BLaER1 (cell line): ENCODE results near the gene YAP1.

Experiments
- H3K27ac ChIP-seq: shearing (Covaris generic); formaldehyde crosslinking; 2 replicates; pipeline ENCODE4 v1.8.1; 2022
- H3K27me3 ChIP-seq: shearing (Covaris generic); formaldehyde crosslinking; 2 replicates; pipeline ENCODE4 v1.8.1; 2022
- H3K36me3 ChIP-seq: shearing (Covaris generic); formaldehyde crosslinking; 2 replicates; pipeline ENCODE4 v1.8.1; 2022
- H3K4me1 ChIP-seq: shearing (Covaris generic); formaldehyde crosslinking; 2 replicates; pipeline ENCODE4 v1.8.1; 2022
- H3K4me2 ChIP-seq: shearing (Covaris generic); formaldehyde crosslinking; 2 replicates; pipeline ENCODE4 v1.8.1; 2022
- H3K4me3 ChIP-seq: shearing (Covaris generic); formaldehyde crosslinking; 2 replicates; pipeline ENCODE4 v1.8.1; 2022
- H3K9ac ChIP-seq: shearing (Covaris generic); formaldehyde crosslinking; 2 replicates; pipeline ENCODE4 v1.8.1; 2022
- H3K9me3 ChIP-seq: shearing (Covaris generic); formaldehyde crosslinking; 2 replicates; pipeline ENCODE4 v1.8.1; 2022
- H4K20me1 ChIP-seq: shearing (Covaris generic); formaldehyde crosslinking; 2 replicates; pipeline ENCODE4 v1.8.1; 2022
- Cebpa-rat ChIP-seq: shearing (Covaris generic); IDR thresholded peaks from 2 replicates; pipeline ENCODE4 v1.8.1; 2022

Gene YAP1

GRCh38 chr11:102208835-102209234 is 98.6 kb downstream of the YAP1 start:
- no peaks in the 10 kb centered on the region for H3K27me3 ChIP-seq
- no peak overlapping the region for H3K27ac ChIP-seq
- H3K36me3 ChIP-seq: peaks cover 19% of the 10 kb centered on the region
- H3K4me3 ChIP-seq: no peak overlapping the region
- no peak for TF ChIP-seq Cebpa-rat
- no peaks in the 10 kb centered on the region for H4K20me1 ChIP-seq
- no peaks in the 10 kb centered on the region for H3K4me1 ChIP-seq
- H3K9ac ChIP-seq: no peak overlapping the region
- H3K9me3 ChIP-seq: no peaks in the 10 kb centered on the region
- H3K4me2 ChIP-seq: no peak overlapping the region

DNA sequence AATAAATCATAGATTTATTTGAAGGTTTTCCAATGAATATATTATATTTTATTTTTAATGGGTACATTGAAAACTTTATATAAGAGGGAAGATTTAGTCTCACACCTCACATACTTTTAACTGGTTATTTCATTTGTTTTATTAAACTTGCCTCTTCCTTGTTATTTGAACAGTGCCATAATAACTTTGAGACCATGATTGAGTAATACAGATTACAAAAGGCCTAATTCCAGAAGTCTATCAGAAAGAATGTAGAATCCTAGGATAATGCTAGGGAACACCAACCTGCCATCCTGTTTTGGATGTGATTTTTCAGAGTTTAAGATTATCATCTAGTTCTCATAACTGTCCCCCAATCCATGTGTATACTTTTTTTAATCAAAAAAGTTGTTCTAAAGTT is 104.4 kb downstream of the YAP1 start:
- Histone ChIP-seq H3K27ac (no peak overlapping the region), H3K9ac (no peak overlapping the region), H3K36me3 (0 out of 2 replicates have a peak, but pooled peaks cover 11% of the 10 kb centered on the region), H3K27me3 (no peaks in the 10 kb centered on the region), H3K4me2 (no peak overlapping the region), H4K20me1 (no peaks in the 10 kb centered on the region), H3K4me1 (no peaks in the 10 kb centered on the region), H3K4me3 (no peak overlapping the region), H3K9me3 (no peaks in the 10 kb centered on the region)
- no peak for TF ChIP-seq Cebpa-rat

DNA sequence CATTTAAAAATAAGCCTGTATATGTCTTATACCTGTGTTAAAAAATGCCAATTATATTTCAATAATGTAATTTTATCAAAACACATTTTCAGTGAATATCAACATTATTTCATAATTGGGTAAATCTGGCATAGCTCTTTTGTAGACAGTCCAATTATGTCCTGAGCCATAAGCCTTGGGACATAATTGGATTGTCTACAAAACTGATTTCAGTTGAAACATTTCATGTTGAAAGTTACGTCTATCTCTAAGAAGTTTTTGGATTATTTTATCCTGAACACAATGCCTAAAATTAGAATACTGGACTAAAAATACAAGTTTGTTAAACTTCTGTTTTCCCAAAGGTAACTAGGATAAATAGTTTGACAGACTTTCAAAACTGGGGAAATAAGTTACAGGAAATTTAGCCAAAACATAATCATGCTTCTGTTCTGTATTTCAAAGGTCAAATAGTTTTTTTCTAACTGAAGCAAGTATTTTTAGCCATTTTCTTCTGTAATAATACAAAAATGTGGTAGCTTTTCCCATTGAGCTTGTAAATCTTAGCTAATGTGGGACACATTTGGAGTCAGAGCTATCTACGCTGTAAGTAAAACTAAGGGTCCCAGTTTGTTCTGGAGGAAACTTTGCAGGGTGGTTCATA is 106.3 kb downstream of the YAP1 start:
- H4K20me1 ChIP-seq: no peaks in the 10 kb centered on the region
- no peak overlapping the region for H3K4me2 ChIP-seq
- no peak overlapping the region for H3K4me3 ChIP-seq
- no peaks in the 10 kb centered on the region; the same call in 1 of the 2 replicates for H3K9me3 ChIP-seq
- peaks cover 8% of the 10 kb centered on the region; the same call in 1 of the 2 replicates for H3K36me3 ChIP-seq
- no peak for TF ChIP-seq Cebpa-rat
- H3K27me3 ChIP-seq: no peaks in the 10 kb centered on the region
- no peaks in the 10 kb centered on the region for H3K4me1 ChIP-seq
- no peak overlapping the region for H3K9ac ChIP-seq
- H3K27ac ChIP-seq: no peak overlapping the region

DNA sequence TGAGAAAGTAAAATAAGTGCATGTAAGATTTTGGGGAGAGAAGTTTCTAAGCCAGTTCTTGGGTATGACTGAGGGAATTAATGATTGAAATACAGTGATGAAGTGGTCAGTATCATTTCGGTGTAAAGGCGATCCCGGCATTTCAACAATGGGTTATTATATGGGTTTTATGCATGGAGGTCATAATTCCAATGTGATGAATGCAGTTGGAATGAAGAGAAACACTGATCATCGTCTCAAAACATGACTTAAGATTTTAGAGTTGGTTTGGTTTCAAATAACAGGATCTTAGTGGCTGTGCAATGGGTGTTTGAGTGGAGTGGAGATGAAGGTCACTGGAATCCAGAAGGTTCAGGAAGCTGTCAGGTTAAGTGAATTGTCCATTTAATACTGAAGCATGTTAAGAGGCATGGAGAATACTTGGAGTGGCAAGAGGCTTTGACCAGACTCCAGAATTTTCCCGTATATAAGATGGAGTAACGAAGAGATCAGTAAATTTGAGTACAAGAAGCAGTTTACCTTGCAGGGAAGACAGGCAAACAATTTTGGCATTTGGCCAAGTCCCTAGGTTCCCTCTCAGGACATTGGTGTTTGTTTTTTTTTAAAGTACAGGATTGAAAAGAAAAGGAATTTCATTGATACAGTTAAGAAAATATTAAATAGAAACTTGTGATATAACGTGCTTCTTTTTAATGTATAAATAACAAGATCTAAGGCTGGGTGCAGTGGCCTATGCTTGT is 110.7 kb downstream of the YAP1 start:
- no peaks in the 10 kb centered on the region; the same call in 1 of the 2 replicates for H3K9me3 ChIP-seq
- no peaks in the 10 kb centered on the region for H3K4me1 ChIP-seq
- no peaks in the 10 kb centered on the region for H4K20me1 ChIP-seq
- TF ChIP-seq Cebpa-rat: no peak
- H3K4me3 ChIP-seq: no peak overlapping the region
- no peak overlapping the region for H3K4me2 ChIP-seq
- H3K27ac ChIP-seq: no peak overlapping the region
- no peak overlapping the region for H3K9ac ChIP-seq
- H3K36me3 ChIP-seq: peaks cover 8% of the 10 kb centered on the region; the same call in 1 of the 2 replicates
- H3K27me3 ChIP-seq: no peaks in the 10 kb centered on the region

GRCh38 chr11:102223859-102224258 is 113.6 kb downstream of the YAP1 start:
- Histone ChIP-seq H3K4me2 (no peak overlapping the region), H3K4me3 (no peak overlapping the region), H3K4me1 (no peaks in the 10 kb centered on the region), H4K20me1 (no peaks in the 10 kb centered on the region), H3K36me3 (peaks cover 4% of the 10 kb centered on the region; the same call in 1 of the 2 replicates), H3K9me3 (no peaks in the 10 kb centered on the region; the same call in 1 of the 2 replicates), H3K9ac (no peak overlapping the region), H3K27ac (no peak overlapping the region), H3K27me3 (no peaks in the 10 kb centered on the region)
- no peak for TF ChIP-seq Cebpa-rat

DNA sequence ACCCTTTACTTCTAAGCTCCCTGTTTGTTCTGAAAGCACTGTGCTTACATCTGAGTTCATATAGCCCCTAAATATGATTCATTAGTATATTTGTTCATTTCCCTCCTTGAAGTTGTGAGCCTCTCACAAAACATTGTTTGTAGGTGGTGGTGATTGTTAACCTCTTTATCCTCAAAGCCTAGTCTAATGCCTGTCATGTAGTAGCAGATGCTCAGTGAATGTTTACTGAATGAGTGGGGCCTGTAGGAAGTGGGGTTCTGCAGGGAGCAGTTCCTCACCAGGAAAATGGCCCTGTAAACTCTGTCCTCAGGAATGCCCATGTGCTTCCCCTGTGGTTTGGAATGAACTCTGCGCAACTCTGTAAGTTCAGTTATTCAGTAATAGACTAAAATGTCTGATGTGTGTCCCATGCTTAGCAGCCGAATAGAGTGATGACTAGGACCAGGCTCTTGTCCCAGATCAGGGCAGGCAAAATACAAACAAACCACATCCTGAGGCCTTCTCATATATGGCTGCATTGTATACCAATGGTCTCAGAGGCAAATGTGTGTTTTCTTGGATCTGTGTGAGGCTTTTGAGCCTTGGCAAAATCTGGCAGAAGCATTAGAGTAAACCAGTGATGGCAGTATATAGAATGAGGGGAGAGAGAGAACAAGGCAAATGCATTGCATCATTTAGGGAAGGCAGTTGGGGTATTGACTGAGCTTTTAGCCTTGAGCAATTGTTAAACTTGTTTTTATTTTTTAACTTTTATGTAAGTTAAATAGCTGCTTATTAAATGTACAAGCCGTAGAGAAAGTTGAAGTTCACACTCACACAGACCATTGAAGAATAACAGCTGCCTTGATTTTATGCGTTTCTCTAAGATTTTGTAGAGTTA is 115.7 kb downstream of the YAP1 start:
- TF ChIP-seq Cebpa-rat: no peak
- no peaks in the 10 kb centered on the region for H3K27me3 ChIP-seq
- H3K4me3 ChIP-seq: no peak overlapping the region
- H3K36me3 ChIP-seq: 0 out of 2 replicates have a peak, but pooled peaks cover 5% of the 10 kb centered on the region
- no peaks in the 10 kb centered on the region for H3K9me3 ChIP-seq
- no peaks in the 10 kb centered on the region for H4K20me1 ChIP-seq
- no peak overlapping the region for H3K9ac ChIP-seq
- H3K4me2 ChIP-seq: no peak overlapping the region
- H3K27ac ChIP-seq: no peak overlapping the region
- no peaks in the 10 kb centered on the region for H3K4me1 ChIP-seq

DNA sequence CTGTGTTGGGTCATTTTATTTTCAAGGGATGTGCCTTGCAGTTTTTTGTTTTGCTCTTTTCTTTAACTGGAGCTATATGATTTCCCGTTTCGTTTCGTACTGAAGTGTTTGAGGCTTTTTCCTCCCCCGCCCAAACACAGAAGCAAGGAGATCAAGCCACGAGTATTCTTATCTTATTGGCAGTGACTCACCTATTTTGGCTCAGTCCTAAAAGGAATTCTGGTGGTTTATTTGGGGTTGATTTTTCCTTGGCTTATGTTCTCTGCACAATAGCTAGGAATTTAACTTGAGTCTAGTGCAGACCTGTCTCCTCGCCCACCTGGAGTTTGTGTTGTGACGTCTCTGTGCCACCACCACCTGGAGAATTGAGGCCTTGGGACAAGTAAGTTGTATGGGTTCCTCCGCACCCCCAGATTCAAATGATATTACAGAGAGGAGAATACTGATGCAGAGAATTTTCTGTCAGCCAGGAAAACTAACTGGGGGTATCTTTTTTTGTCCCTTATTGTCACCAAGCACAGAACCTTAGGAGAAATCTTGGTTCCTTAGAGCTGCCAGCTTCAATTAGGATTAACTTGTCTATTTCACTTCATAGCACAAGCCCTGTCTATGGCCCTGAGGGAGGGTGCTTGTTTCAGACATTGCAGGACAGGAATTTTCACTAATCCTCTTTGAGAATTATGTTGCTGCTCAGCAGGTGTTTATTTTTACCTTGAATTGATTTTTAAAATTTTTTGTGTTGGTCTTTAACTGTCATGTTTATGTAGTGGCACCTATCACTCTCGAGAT is 116.6 kb downstream of the YAP1 start:
- Histone ChIP-seq H3K36me3 (0 out of 2 replicates have a peak, but pooled peaks cover 5% of the 10 kb centered on the region), H3K27ac (no peak overlapping the region)

DNA sequence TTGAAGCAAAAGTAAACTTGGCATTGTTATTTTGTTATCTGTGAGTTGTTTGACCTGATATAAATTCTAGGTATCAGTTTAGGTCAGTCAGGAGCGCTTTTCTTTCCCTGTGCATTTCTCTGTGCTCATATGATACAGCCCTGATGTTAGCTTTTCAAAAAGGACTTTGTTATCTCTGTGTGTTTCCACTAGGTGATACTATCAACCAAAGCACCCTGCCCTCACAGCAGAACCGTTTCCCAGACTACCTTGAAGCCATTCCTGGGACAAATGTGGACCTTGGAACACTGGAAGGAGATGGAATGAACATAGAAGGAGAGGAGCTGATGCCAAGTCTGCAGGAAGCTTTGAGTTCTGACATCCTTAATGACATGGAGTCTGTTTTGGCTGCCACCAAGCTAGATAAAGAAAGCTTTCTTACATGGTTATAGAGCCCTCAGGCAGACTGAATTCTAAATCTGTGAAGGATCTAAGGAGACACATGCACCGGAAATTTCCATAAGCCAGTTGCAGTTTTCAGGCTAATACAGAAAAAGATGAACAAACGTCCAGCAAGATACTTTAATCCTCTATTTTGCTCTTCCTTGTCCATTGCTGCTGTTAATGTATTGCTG is 119.4 kb downstream of the YAP1 start:
- Histone ChIP-seq H3K27me3 (no peaks in the 10 kb centered on the region), H4K20me1 (no peaks in the 10 kb centered on the region), H3K4me2 (no peak overlapping the region), H3K4me3 (no peak overlapping the region), H3K9ac (no peak overlapping the region), H3K4me1 (no peaks in the 10 kb centered on the region), H3K36me3 (0 out of 2 replicates have a peak, but pooled peaks cover 5% of the 10 kb centered on the region), H3K27ac (no peak overlapping the region), H3K9me3 (no peaks in the 10 kb centered on the region)
- TF ChIP-seq Cebpa-rat: no peak

More for the DNA sequence above, 116.6 kb downstream of the YAP1 start:
- Histone ChIP-seq H3K4me1 (no peaks in the 10 kb centered on the region), H3K9me3 (no peaks in the 10 kb centered on the region), H3K4me3 (no peak overlapping the region), H3K27me3 (no peaks in the 10 kb centered on the region), H4K20me1 (no peaks in the 10 kb centered on the region), H3K9ac (no peak overlapping the region), H3K4me2 (no peak overlapping the region)
- TF ChIP-seq Cebpa-rat: no peak

GRCh38 chr11:102230186-102230585 is 119.9 kb downstream of the YAP1 start:
- no peaks in the 10 kb centered on the region for H4K20me1 ChIP-seq
- no peak overlapping the region for H3K4me3 ChIP-seq
- no peak overlapping the region for H3K4me2 ChIP-seq
- H3K27me3 ChIP-seq: no peaks in the 10 kb centered on the region
- no peak overlapping the region for H3K9ac ChIP-seq
- TF ChIP-seq Cebpa-rat: no peak
- H3K27ac ChIP-seq: no peak overlapping the region
- no peaks in the 10 kb centered on the region for H3K4me1 ChIP-seq
- 0 out of 2 replicates have a peak, but pooled peaks cover 5% of the 10 kb centered on the region for H3K36me3 ChIP-seq
- no peaks in the 10 kb centered on the region for H3K9me3 ChIP-seq
